ENCODE data around the gene XRRA1.
"Not testable (repeated sequence)": the region's sequence is repeated elsewhere in the genome, so short reads cannot be mapped to it uniquely, and the experiment has no call there.

XRRA1 gene

DNA sequence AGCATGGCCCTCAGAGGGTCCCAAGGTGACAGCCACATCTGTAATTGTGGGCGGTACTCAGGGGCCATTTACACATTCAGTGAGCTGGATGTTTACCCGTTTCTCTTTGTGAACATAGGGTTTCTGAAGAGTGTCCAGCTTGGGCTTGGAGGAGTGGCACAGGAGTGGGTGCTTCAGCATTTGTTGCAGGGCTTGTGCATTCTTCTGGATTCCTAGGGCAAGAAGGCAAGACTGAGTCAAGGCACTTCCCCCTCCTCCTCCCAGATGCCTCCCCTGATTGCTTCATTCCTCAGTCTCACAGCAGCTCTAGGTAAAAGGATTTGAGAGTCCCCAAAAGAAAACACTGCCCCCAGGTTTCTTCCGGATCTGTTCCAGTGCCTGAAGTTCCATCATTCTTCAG, 104.8 kb downstream of the XRRA1 start:
- H3K27ac ChIP-seq (ENCODE audit: low read depth, low read length) = no peak overlapping the region
- H3K9me3 ChIP-seq (ENCODE audit: control insufficient read depth in 5 of 5, low read length in 5 of 5) = no peaks in the 10 kb centered on the region
- peaks cover 9 to 54% (median 47%) of the 10 kb centered on the region in 5 donors for H3K36me3 ChIP-seq (ENCODE audit: control insufficient read depth in 5 of 5, insufficient read depth in 5 of 5, low read length in 5 of 5)
- no peak overlapping the region for H3K4me3 ChIP-seq (ENCODE audit: low read depth in 1 of 5, low read length in 5 of 5)
- no peaks in the 10 kb centered on the region for H3K27me3 ChIP-seq (ENCODE audit: control insufficient read depth in 5 of 5, insufficient read depth in 4 of 5, low read length in 5 of 5)
- no peaks in the 10 kb centered on the region for H3K4me1 ChIP-seq (ENCODE audit: control insufficient read depth in 5 of 5, insufficient read depth in 5 of 5, low read length in 5 of 5)
- no peak overlapping the region for H3K9ac ChIP-seq (ENCODE audit: low read length in 5 of 5)

DNA sequence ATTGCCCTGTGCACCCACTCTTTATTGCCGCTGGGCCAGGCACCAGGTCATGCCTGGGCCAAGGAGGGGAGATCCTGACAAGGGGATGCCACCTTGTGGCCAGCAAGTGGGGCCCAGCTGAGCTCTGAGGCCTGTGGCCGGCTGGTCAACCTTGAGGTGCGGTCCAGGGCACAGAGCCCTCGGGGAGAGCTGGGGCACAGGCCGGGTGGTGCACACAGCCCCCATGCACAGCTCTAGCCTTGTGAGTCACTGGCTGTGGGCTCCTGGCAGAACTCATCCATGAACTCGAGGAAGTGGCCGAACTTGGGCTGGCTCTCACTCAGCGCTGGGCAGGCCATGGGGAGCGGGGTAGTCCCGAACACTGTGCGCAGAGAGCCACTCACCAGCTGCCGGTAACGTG, 105.9 kb downstream of the XRRA1 start:
- H3K27ac ChIP-seq (ENCODE audit: low read depth, low read length) = no peak overlapping the region
- no peak overlapping the region for H3K9ac ChIP-seq (ENCODE audit: low read length in 5 of 5)
- no peaks in the 10 kb centered on the region for H3K27me3 ChIP-seq (ENCODE audit: control insufficient read depth in 5 of 5, insufficient read depth in 4 of 5, low read length in 5 of 5)
- H3K36me3 ChIP-seq (ENCODE audit: control insufficient read depth in 5 of 5, insufficient read depth in 5 of 5, low read length in 5 of 5) = peaks cover 17 to 58% (median 46%) of the 10 kb centered on the region in 5 donors
- H3K4me1 ChIP-seq (ENCODE audit: control insufficient read depth in 5 of 5, insufficient read depth in 5 of 5, low read length in 5 of 5) = no peaks in the 10 kb centered on the region
- no peaks in the 10 kb centered on the region for H3K9me3 ChIP-seq (ENCODE audit: control insufficient read depth in 5 of 5, low read length in 5 of 5)
- no peak overlapping the region for H3K4me3 ChIP-seq (ENCODE audit: low read depth in 1 of 5, low read length in 5 of 5)

DNA sequence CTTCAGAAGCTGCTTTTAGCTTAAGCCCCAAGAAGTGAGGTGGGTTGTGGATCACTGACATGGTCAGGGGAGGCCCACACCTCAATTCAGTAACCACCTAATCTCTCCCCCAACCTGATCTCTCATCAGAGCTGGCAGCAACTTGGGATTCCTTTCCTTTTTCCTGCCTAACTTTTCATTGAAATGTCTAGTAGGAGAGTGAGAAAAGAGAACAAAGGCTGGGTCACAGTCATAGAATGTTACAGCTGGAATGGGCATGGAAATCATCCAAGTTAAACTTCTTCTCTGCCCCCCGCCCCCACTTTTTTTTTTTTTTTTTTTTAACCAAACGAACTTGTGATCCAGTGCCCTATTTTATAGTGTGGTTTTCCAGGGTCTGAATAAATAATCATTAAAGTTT, 108.4 kb downstream of the XRRA1 start:
- Histone ChIP-seq H3K9me3 (ENCODE audit: control insufficient read depth in 5 of 5, low read length in 5 of 5) (no peaks in the 10 kb centered on the region), H3K36me3 (ENCODE audit: control insufficient read depth in 5 of 5, insufficient read depth in 5 of 5, low read length in 5 of 5) (peaks cover 29 to 69% (median 54%) of the 10 kb centered on the region in 5 donors), H3K4me1 (ENCODE audit: control insufficient read depth in 5 of 5, insufficient read depth in 5 of 5, low read length in 5 of 5) (no peaks in the 10 kb centered on the region), H3K27me3 (ENCODE audit: control insufficient read depth in 5 of 5, insufficient read depth in 4 of 5, low read length in 5 of 5) (no peaks in the 10 kb centered on the region), H3K9ac (ENCODE audit: low read length in 5 of 5) (no peak overlapping the region), H3K4me3 (ENCODE audit: low read depth in 1 of 5, low read length in 5 of 5) (no peak overlapping the region), H3K27ac (ENCODE audit: low read depth, low read length) (no peak overlapping the region)

DNA sequence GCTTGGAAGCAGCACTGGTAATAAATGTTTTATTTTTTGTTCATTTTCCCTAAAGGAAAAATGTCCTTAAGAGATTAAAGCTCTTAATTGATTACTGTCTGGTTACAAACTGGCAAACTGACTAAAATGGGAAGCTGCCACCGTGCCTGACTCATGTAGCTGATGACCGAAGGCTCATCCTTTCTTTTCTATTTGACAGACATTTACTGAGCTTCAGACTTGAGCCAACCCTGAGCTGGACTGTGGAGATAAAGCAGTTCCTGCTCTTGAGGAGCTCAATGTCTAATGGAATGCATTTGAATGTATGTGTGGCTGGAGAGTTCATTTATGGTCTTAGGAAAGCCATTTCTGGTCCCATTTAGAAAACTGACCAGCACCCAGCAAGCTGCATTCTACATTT, 108.9 kb downstream of the XRRA1 start:
- Histone ChIP-seq H3K9me3 (ENCODE audit: control insufficient read depth in 5 of 5, low read length in 5 of 5) (no peaks in the 10 kb centered on the region), H3K27ac (ENCODE audit: low read depth, low read length) (no peak overlapping the region), H3K27me3 (ENCODE audit: control insufficient read depth in 5 of 5, insufficient read depth in 4 of 5, low read length in 5 of 5) (no peaks in the 10 kb centered on the region), H3K4me1 (ENCODE audit: control insufficient read depth in 5 of 5, insufficient read depth in 5 of 5, low read length in 5 of 5) (no peaks in the 10 kb centered on the region), H3K4me3 (ENCODE audit: low read depth in 1 of 5, low read length in 5 of 5) (no peak overlapping the region), H3K36me3 (ENCODE audit: control insufficient read depth in 5 of 5, insufficient read depth in 5 of 5, low read length in 5 of 5) (peaks cover 33 to 72% (median 54%) of the 10 kb centered on the region in 5 donors), H3K9ac (ENCODE audit: low read length in 5 of 5) (no peak overlapping the region)

DNA sequence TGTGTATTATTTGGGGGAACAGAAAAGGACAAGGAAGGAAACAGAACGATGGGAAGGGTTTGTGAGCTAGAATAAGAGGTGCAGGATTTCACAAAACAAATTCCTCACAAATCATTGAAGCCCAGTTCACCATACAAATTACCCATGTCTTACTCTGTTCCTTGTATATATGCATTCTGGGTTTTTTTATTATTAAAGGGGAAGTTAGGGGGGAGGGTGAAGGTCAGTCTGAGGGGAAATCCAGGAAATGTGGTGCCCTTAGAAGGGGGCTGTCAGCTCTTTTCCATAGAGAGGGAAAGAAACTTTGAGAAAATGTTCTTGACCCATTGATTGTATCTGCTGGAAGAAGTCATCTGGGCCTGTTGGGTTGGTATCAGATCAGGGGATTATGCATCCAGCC, 109.4 kb downstream of the XRRA1 start:
- Histone ChIP-seq H3K4me3 (ENCODE audit: low read depth in 1 of 5, low read length in 5 of 5) (no peak overlapping the region), H3K9ac (ENCODE audit: low read length in 5 of 5) (no peak overlapping the region), H3K36me3 (ENCODE audit: control insufficient read depth in 5 of 5, insufficient read depth in 5 of 5, low read length in 5 of 5) (peaks cover 33 to 72% (median 56%) of the 10 kb centered on the region in 5 donors), H3K4me1 (ENCODE audit: control insufficient read depth in 5 of 5, insufficient read depth in 5 of 5, low read length in 5 of 5) (no peaks in the 10 kb centered on the region), H3K27ac (ENCODE audit: low read depth, low read length) (no peak overlapping the region), H3K9me3 (ENCODE audit: control insufficient read depth in 5 of 5, low read length in 5 of 5) (no peaks in the 10 kb centered on the region), H3K27me3 (ENCODE audit: control insufficient read depth in 5 of 5, insufficient read depth in 4 of 5, low read length in 5 of 5) (no peaks in the 10 kb centered on the region)

DNA sequence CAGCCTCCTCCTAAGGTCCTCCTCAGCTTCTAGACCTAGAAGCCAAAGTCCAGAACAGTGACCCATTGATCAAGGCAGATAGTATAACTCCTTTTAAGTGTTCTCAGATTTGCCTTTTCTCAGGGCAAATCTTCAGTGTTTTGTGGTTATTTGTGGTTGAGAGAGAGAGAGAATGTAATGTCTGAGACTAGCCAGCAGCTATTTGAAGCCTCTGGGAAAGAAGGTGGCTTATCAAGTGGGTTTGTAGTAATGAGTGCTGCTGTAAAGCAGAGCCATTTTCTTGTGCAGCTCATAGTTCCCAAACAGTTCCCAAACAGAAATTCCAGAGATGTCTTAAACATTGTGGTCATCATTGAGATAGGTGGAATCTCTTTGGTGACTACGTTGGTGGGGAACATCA, 110.7 kb downstream of the XRRA1 start:
- H3K4me1 ChIP-seq (ENCODE audit: control insufficient read depth in 5 of 5, insufficient read depth in 5 of 5, low read length in 5 of 5) = no peaks in the 10 kb centered on the region
- no peak overlapping the region for H3K4me3 ChIP-seq (ENCODE audit: low read depth in 1 of 5, low read length in 5 of 5)
- no peaks in the 10 kb centered on the region for H3K9me3 ChIP-seq (ENCODE audit: control insufficient read depth in 5 of 5, low read length in 5 of 5)
- H3K27ac ChIP-seq (ENCODE audit: low read depth, low read length) = no peak overlapping the region
- no peaks in the 10 kb centered on the region for H3K27me3 ChIP-seq (ENCODE audit: control insufficient read depth in 5 of 5, insufficient read depth in 4 of 5, low read length in 5 of 5)
- peaks cover 38 to 60% (median 46%) of the 10 kb centered on the region in 5 donors for H3K36me3 ChIP-seq (ENCODE audit: control insufficient read depth in 5 of 5, insufficient read depth in 5 of 5, low read length in 5 of 5)
- no peak overlapping the region for H3K9ac ChIP-seq (ENCODE audit: low read length in 5 of 5)

DNA sequence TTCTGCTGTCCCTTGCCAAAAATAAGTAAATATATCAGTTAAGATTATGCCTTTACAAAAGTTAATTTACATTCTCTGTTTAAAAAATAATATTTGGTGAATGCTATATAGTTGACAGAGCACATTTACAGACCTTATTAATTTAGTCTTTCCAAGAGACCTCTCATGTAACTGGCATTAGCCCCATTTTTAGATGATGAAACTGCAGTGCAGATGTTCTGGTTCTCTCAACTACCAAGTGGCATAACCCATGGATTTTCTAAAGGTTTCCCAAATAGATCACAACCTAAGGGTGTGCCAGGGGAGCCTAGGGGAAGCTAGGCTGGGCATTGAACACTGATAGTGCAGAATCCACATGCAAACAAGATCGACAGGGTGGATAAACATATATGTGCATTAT, 111.7 kb downstream of the XRRA1 start:
- Histone ChIP-seq H3K27ac (ENCODE audit: low read depth, low read length) (no peak overlapping the region), H3K9ac (ENCODE audit: low read length in 5 of 5) (no peak overlapping the region), H3K36me3 (ENCODE audit: control insufficient read depth in 5 of 5, insufficient read depth in 5 of 5, low read length in 5 of 5) (peaks cover 36 to 50% (median 37%) of the 10 kb centered on the region in 5 donors), H3K4me1 (ENCODE audit: control insufficient read depth in 5 of 5, insufficient read depth in 5 of 5, low read length in 5 of 5) (no peaks in the 10 kb centered on the region), H3K27me3 (ENCODE audit: control insufficient read depth in 5 of 5, insufficient read depth in 4 of 5, low read length in 5 of 5) (no peaks in the 10 kb centered on the region), H3K4me3 (ENCODE audit: low read depth in 1 of 5, low read length in 5 of 5) (no peak overlapping the region), H3K9me3 (ENCODE audit: control insufficient read depth in 5 of 5, low read length in 5 of 5) (no peaks in the 10 kb centered on the region)

DNA sequence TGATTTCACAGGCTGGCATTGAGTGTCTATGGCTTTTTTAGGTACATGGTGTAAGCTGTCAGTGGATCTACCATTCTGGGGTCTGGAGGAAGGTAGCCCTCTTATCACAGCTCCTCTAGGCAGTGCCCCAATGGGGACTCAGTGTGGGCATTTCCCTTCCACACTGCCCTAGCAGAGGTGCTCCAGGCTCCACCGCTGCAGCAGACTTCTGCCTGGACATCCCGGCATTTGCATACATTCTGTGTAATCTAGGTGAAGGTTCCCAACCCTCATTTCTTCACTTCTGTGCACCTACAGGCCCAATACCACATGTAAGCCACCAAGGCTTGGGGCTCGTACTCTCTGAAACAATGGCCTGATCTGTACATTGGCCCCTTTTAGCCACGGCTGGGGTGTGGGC, 122.0 kb downstream of the XRRA1 start:
- no peaks in the 10 kb centered on the region for H3K27me3 ChIP-seq (ENCODE audit: control insufficient read depth in 5 of 5, insufficient read depth in 4 of 5, low read length in 5 of 5)
- H3K27ac ChIP-seq (ENCODE audit: low read depth, low read length) = no peak overlapping the region
- peaks cover 4 to 26% (median 7%) of the 10 kb centered on the region in 5 donors for H3K36me3 ChIP-seq (ENCODE audit: control insufficient read depth in 5 of 5, insufficient read depth in 5 of 5, low read length in 5 of 5)
- peaks cover 0 to 18% (median 9%) of the 10 kb centered on the region in 5 donors for H3K9me3 ChIP-seq (ENCODE audit: control insufficient read depth in 5 of 5, low read length in 5 of 5)
- no peak overlapping the region for H3K9ac ChIP-seq (ENCODE audit: low read length in 5 of 5)
- H3K4me3 ChIP-seq (ENCODE audit: low read depth in 1 of 5, low read length in 5 of 5) = no peak overlapping the region
- H3K4me1 ChIP-seq (ENCODE audit: control insufficient read depth in 5 of 5, insufficient read depth in 5 of 5, low read length in 5 of 5) = peaks cover 0 to 4% (median 0%) of the 10 kb centered on the region in 5 donors

DNA sequence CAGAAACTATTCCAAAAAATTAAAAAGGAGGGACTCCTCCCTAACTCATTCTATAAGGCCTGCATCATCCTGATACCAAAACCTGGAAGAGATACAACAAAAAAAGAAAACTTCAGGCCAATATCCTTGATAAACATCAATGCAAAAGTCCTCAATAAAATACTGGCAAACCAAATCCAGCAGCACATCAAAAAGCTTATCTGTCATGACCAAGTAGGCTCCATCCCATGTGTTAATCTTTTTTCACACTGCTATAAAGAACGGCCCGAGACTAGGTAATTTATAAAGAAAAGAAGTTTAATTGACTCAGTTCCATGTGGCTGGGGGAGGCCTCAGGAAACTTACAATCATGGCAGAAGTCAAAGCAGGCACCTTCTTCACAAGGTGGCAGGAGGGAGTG, 123.3 kb downstream of the XRRA1 start:
- not testable (repeated sequence) for H3K4me3 ChIP-seq (ENCODE audit: low read depth in 1 of 5, low read length in 5 of 5); H3K27ac ChIP-seq (ENCODE audit: low read depth, low read length); H3K4me1 ChIP-seq (ENCODE audit: control insufficient read depth in 5 of 5, insufficient read depth in 5 of 5, low read length in 5 of 5); H3K27me3 ChIP-seq (ENCODE audit: control insufficient read depth in 5 of 5, insufficient read depth in 4 of 5, low read length in 5 of 5); H3K9ac ChIP-seq (ENCODE audit: low read length in 5 of 5)
- Histone ChIP-seq H3K36me3 (ENCODE audit: control insufficient read depth in 5 of 5, insufficient read depth in 5 of 5, low read length in 5 of 5) (peaks cover 4 to 29% (median 10%) of the 10 kb centered on the region in 5 donors), H3K9me3 (ENCODE audit: control insufficient read depth in 5 of 5, low read length in 5 of 5) (peaks cover 0 to 18% (median 9%) of the 10 kb centered on the region in 5 donors)

DNA sequence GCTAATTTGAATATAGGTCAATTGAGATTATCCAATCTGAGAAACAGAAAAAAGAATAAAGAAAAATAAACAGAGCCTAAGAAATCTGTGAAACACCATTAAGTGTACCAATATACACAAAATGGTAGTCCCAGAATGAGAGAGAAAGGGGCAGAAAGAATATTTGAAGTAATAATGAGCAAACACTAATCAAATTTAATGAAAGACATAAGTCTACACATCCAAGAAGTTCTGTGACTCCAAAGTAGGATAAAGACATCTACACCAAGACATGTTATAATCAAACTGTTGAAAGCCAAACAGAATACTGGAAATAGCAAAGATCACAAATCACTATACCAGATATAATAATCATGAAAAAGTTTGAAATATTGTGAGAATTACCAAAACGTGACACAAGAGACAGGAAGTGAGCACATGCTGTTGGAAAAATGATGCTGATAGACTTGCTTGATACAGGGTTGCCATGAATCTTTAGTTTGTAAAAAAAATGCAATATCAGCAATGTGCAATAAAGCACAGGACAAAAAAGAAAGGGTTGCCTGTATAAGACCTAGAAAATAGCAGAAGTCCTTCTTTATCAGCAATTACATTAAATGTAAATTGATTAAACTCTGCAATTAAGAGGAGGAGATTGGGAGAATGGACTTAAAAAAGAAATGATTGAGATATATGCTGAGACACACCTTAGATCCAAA, 124.5 kb downstream of the XRRA1 start:
- H3K36me3 ChIP-seq (ENCODE audit: control insufficient read depth in 5 of 5, insufficient read depth in 5 of 5, low read length in 5 of 5) = peaks cover 5 to 35% (median 16%) of the 10 kb centered on the region in 5 donors
- H3K9ac ChIP-seq (ENCODE audit: low read length in 5 of 5) = no peak overlapping the region
- peaks cover 0 to 18% (median 9%) of the 10 kb centered on the region in 5 donors for H3K9me3 ChIP-seq (ENCODE audit: control insufficient read depth in 5 of 5, low read length in 5 of 5)
- H3K4me3 ChIP-seq (ENCODE audit: low read depth in 1 of 5, low read length in 5 of 5) = no peak overlapping the region
- H3K4me1 ChIP-seq (ENCODE audit: control insufficient read depth in 5 of 5, insufficient read depth in 5 of 5, low read length in 5 of 5) = peaks cover 0 to 6% (median 0%) of the 10 kb centered on the region in 5 donors
- no peaks in the 10 kb centered on the region for H3K27me3 ChIP-seq (ENCODE audit: control insufficient read depth in 5 of 5, insufficient read depth in 4 of 5, low read length in 5 of 5)
- no peak overlapping the region for H3K27ac ChIP-seq (ENCODE audit: low read depth, low read length)
